GM12878 (cell line): ENCODE results near the gene HMCN1. TPM values are rescaled to one million over a fixed set of nuclear protein-coding genes. Genes with fewer than 3 reads are reported as not detected.

Experiments
- ATAC-seq: fragments of 200-7000 bp; cut with Tn5 transposase; 3 replicates; pipeline ENCODE4 v1.9.1; 2020; ENCODE audit warnings: mild to moderate bottlenecking, moderate library complexity
- BruUV-seq: library from RNA; stranded (reverse); fragments of 400-500 nt; replicated peaks from 2 replicates; lab custom pipeline; 2021; lab: Mats Ljungman, UMichigan
- CTCF ChIA-PET: fragments of 300-600 bp; sonication (Branson Sonifier 250); formaldehyde crosslinking; extraction: SDS; loops from one replicate; lab custom pipeline; 2021; ENCODE audit warnings: inconsistent platforms; lab: Yijun Ruan, JAX
- POLR2A ChIA-PET: fragments of 350-600 bp; formaldehyde crosslinking; extraction: SDS; loops from one replicate; lab custom pipeline; 2021; ENCODE audit warnings: inconsistent platforms; lab: Charles Lee
- RAD21 ChIA-PET: fragments of 300-600 bp; sonication (Branson Sonifier 250); formaldehyde crosslinking; loops from one replicate; lab custom pipeline; 2023; ENCODE audit warnings: antibody characterized with exemption; ENCODE audit not compliant: unreplicated experiment; lab: Charles Lee
- SMC1A ChIA-PET: fragments of 300-600 bp; sonication (Branson Sonifier 250); formaldehyde crosslinking; loops from one replicate; lab custom pipeline; 2023; ENCODE audit not compliant: unreplicated experiment, uncharacterized antibody; lab: Charles Lee
- DNase-seq: peaks from one replicate; pipeline ENCODE4 v3.0.0-alpha.2; 2011; ENCODE audit warnings: low read depth, low spot score
- FAIRE-seq: peaks from 3 replicates; lab custom pipeline; 2011; peaks lifted over from hg19 to GRCh38; lab: Jason Lieb, UNC
- H2AFZ ChIP-seq: 2 replicates; pipeline ENCODE4 v1.6.0; 2011; ENCODE audit warnings: low read depth, low read length, control low read depth; ENCODE audit not compliant: control insufficient read depth
- H3K27ac ChIP-seq: 2 replicates; pipeline ENCODE4 v1.5.1; 2011; ENCODE audit warnings: control low read depth; ENCODE audit not compliant: control insufficient read depth, insufficient read depth
- H3K27me3 ChIP-seq, 2 experiments: replicated peaks in 1 of 2; 2 replicates each; pipeline versions ENCODE4 v1.6.0 to v1.6.1; 2011; ENCODE audit warnings: low read length in 1 of 2; ENCODE audit not compliant: control insufficient read depth in 2 of 2, insufficient read depth in 2 of 2
- H3K36me3 ChIP-seq, 2 experiments: 2 replicates each; pipeline ENCODE4 v1.5.1; 2011; ENCODE audit warnings: low read length in 1 of 2; ENCODE audit not compliant: control insufficient read depth in 2 of 2, insufficient read depth in 2 of 2
- H3K4me1 ChIP-seq: 2 replicates; pipeline ENCODE4 v1.6.1; 2011; ENCODE audit warnings: mild to moderate bottlenecking, low read length, moderate library complexity, mixed read lengths; ENCODE audit not compliant: control insufficient read depth, insufficient read depth
- H3K4me2 ChIP-seq: 2 replicates; pipeline ENCODE4 v1.6.0; 2011; ENCODE audit warnings: control low read depth; ENCODE audit not compliant: control insufficient read depth, insufficient read depth
- H3K4me3 ChIP-seq: fragments of 200-600 bp; sonication (generic); 2 replicates; pipeline ENCODE4 v1.5.1; 2016
- H3K79me2 ChIP-seq: 2 replicates; pipeline ENCODE4 v1.6.0; 2011; ENCODE audit warnings: low read length; ENCODE audit not compliant: control insufficient read depth, insufficient read depth
- H3K9ac ChIP-seq: 2 replicates; pipeline ENCODE4 v1.8.0; 2011; ENCODE audit warnings: low read length, control low read depth, mixed read lengths; ENCODE audit not compliant: control insufficient read depth, insufficient read depth
- H3K9me3 ChIP-seq: replicated peaks from 3 replicates; pipeline ENCODE4 v1.5.1; 2011; ENCODE audit warnings: mild to moderate bottlenecking, low read length; ENCODE audit not compliant: control insufficient read depth, insufficient read depth
- H4K20me1 ChIP-seq: 2 replicates; pipeline ENCODE4 v1.6.0; 2011; ENCODE audit not compliant: control insufficient read depth, insufficient read depth
- BACH1 ChIP-seq: fragments of 450-650 bp; IDR thresholded peaks from 2 replicates; pipeline ENCODE4 v1.6.1; 2017; ENCODE audit warnings: mild to moderate bottlenecking, borderline replicate concordance
- BCLAF1 ChIP-seq: fragments of 450-650 bp; IDR thresholded peaks from 2 replicates; pipeline ENCODE4 v1.6.1; 2017; ENCODE audit warnings: antibody characterized with exemption, mild to moderate bottlenecking, moderate library complexity
- CEBPB ChIP-seq, 2 experiments: fragments of 150-350 bp in 1 of 2; IDR thresholded peaks; 2 replicates each; pipeline ENCODE4 v1.6.1; 2012 to 2014; ENCODE audit warnings: low read depth in 2 of 2, low read length in 2 of 2, borderline replicate concordance in 1 of 2, inconsistent platforms in 1 of 2
- EGR1 ChIP-seq, 2 experiments: IDR thresholded peaks; 1 replicate in 1 of 2; 2 replicates in 1 of 2; pipeline ENCODE4 v1.6.1; 2011 to 2012; ENCODE audit warnings: low read depth in 2 of 2, low read length in 2 of 2, borderline replicate concordance in 1 of 2, mild to moderate bottlenecking in 1 of 2, moderate library complexity in 1 of 2
- ETV6 ChIP-seq, 2 experiments: fragments of 450-650 bp in 1 of 2; IDR thresholded peaks in 1 of 2; conservative IDR thresholded peaks in 1 of 2; 2 replicates each; pipeline ENCODE4 v1.6.1; 2014; ENCODE audit warnings: antibody characterized with exemption in 1 of 2, borderline replicate concordance in 1 of 2, low read depth in 1 of 2, mild to moderate bottlenecking in 1 of 2, moderate library complexity in 1 of 2
- KAT2A ChIP-seq: conservative IDR thresholded peaks from 2 replicates; pipeline ENCODE4 v1.6.1; 2011; ENCODE audit warnings: low read depth, low read length; ENCODE audit not compliant: control insufficient read depth
- MYB ChIP-seq: fragments of 150-350 bp; IDR thresholded peaks from 2 replicates; pipeline ENCODE4 v1.6.1; 2014; ENCODE audit warnings: mild to moderate bottlenecking, low read depth, low read length, borderline replicate concordance
- NFYB ChIP-seq: IDR thresholded peaks from 2 replicates; pipeline ENCODE4 v1.6.1; 2011; ENCODE audit warnings: low read depth, mild to moderate bottlenecking, low read length, improper control_type of control experiment, moderate library complexity; ENCODE audit not compliant: insufficient read depth
- POLR2AphosphoS5 ChIP-seq: IDR thresholded peaks from 2 replicates; pipeline ENCODE4 v1.6.1; 2011; ENCODE audit warnings: mild to moderate bottlenecking, low read length, inconsistent platforms
- RBBP5 ChIP-seq: fragments of 200-600 bp; sonication (generic); conservative IDR thresholded peaks from 2 replicates; pipeline ENCODE4 v1.6.1; 2016
- SMAD1 ChIP-seq: fragments of 450-650 bp; IDR thresholded peaks from 2 replicates; pipeline ENCODE4 v1.6.1; 2018; ENCODE audit warnings: mild to moderate bottlenecking, low read depth; ENCODE audit not compliant: partially characterized antibody
- TBL1XR1 ChIP-seq: IDR thresholded peaks from 2 replicates; pipeline ENCODE4 v1.6.1; 2012; ENCODE audit warnings: low read depth, low read length, improper control_type of control experiment
- TCF12 ChIP-seq: IDR thresholded peaks from 2 replicates; pipeline ENCODE4 v1.6.1; 2011; ENCODE audit warnings: low read depth, mild to moderate bottlenecking, low read length
- in situ Hi-C: fragments of 300-500 bp; cut with MboI; formaldehyde crosslinking; loops from 9 replicates; pipeline ENCODE4 v1.14.3; 2018; ENCODE audit warnings: mixed read lengths
- intact Hi-C: fragments of 100-400 bp; cut with micrococcal nuclease; formaldehyde crosslinking; loops from one replicate; pipeline ENCODE4 v1.14.2; 2022; ENCODE audit not compliant: unreplicated experiment
- polyA plus RNA-seq, 11 experiments: library from polyadenylated mRNA; depleted of rRNA in 4 of 11; unstranded in 6 of 11; stranded (reverse) in 5 of 11; fragments of >200 nt; fragmentation: Nextera tagmentation in 4 of 11; fragmentation: Illumina TruSeq in 1 of 11; extraction: Ambion mirVana in 4 of 11; extraction: Trizol in 1 of 11; gene quantifications; 1 replicate in 1 of 11; 2 replicates in 10 of 11; pipeline versions ENCODE4 v1.2.1 to v1.2.3, GENCODE V29; 2011 to 2016; ENCODE audit warnings: inconsistent platforms in 2 of 11, missing spikeins in 2 of 11, low read depth in 1 of 11
- total RNA-seq, 4 experiments: library from RNA; depleted of rRNA in 3 of 4; stranded (reverse); fragments of >200 nt in 3 of 4; fragmentation: Illumina TruSeq in 1 of 4; extraction: Trizol in 1 of 4; gene quantifications; 2 replicates each; pipeline versions ENCODE4 v1.2.1 to v1.2.3, GENCODE V29; 2013 to 2021

Gene HMCN1
- total and polyA plus RNA-seq, 10 of the 15 experiments (the other 5 are each of a cell fraction or from before 2014, with no cell fraction given), result under 0.01 to 0.07 TPM; not detected in 8

- Histone ChIP-seq H3K9ac (no peak overlapping the region), H4K20me1 (no peaks in the 10 kb centered on the region), H3K27ac (no peak overlapping the region), H3K4me3 (no peak overlapping the region), H2AFZ (no peak overlapping the region), H3K27me3 (no peaks in the 10 kb centered on the region), H3K36me3 (no peaks in the 10 kb centered on the region), H3K4me1 (no peaks in the 10 kb centered on the region), H3K9me3 (no peaks in the 10 kb centered on the region), H3K79me2 (no peaks in the 10 kb centered on the region)
- FAIRE-seq (no peak), DNase-seq (no peak), ATAC-seq (no peak)
- no TSS peak for BruUV-seq
- intact Hi-C loops (no loop called here), in situ Hi-C loops (no loop called here)
- CTCF ChIA-PET, result interaction anchor here (1.3 to 4.0 kb wide), 4 partner anchors 12 to 495 kb away, joined by 4 to 30 read pairs (median 8); no protein-coding TSS in a partner anchor
- RAD21 ChIA-PET, result interaction anchor here (0.7 to 0.9 kb wide), 2 partner anchors 167 to 495 kb away, joined by 3 read pairs; no protein-coding TSS in a partner anchor
- POLR2A ChIA-PET, result no interaction called here
- SMC1A ChIA-PET, result interaction anchor here (1.2 kb wide), 1 partner anchor 495 kb away, joined by 3 read pairs; no protein-coding TSS in a partner anchor
- no peak for TF ChIP-seq BCLAF1
- no peak for TF ChIP-seq KAT2A
- no peak for TF ChIP-seq SMAD1
- TF ChIP-seq RBBP5, result no peak
- no peak for TF ChIP-seq TCF12
- no peak for TF ChIP-seq BACH1
- no peak for TF ChIP-seq CEBPB (IDR thresholded peaks at IDR 0.05; ENCODE audit: borderline replicate concordance in 1 of 2, low read depth in 2 of 2, low read length in 2 of 2)
- TF ChIP-seq MYB, result no peak
- no peak for TF ChIP-seq EGR1 (IDR thresholded peaks at IDR 0.05; ENCODE audit: borderline replicate concordance in 1 of 2, low read depth in 2 of 2, low read length in 2 of 2)
- TF ChIP-seq NFYB, result no peak
- TF ChIP-seq TBL1XR1, result no peak
- no peak for TF ChIP-seq POLR2AphosphoS5
- TF ChIP-seq ETV6 (conservative IDR thresholded peaks at IDR 0.05 in 1 of 2, IDR thresholded peaks at IDR 0.05 in 1 of 2; ENCODE audit: borderline replicate concordance in 1 of 2, low read depth in 1 of 2), result no peak
- TF ChIP-seq, all 136 proteins: peak for 0
- no peak overlapping the region for H3K4me2 ChIP-seq
Observed at GRCh38 chr1:186215636-186216035, 481.4 kb downstream of the HMCN1 start.
